IMR-90 (cell line): Measurements from ENCODE around the gene BORA. TPM values are rescaled to one million over a fixed set of nuclear protein-coding genes. Genes with fewer than 3 reads are reported as not detected.

Source experiments
- ATAC-seq: fragments of 200-7000 bp; cut with Tn5 transposase; 2 replicates; pipeline ENCODE4 v1.9.1; 2020; ENCODE audit warnings: low read depth, mild to moderate bottlenecking, moderate library complexity
- BruUV-seq: library from RNA; stranded (reverse); fragments of 400-500 nt; replicated peaks from 2 replicates; lab custom pipeline; 2021; lab: Mats Ljungman, UMichigan
- CTCF ChIA-PET: fragments of 300-600 bp; formaldehyde crosslinking; extraction: SDS; loops from one replicate; lab custom pipeline; 2021; ENCODE audit warnings: antibody characterized with exemption; lab: Yijun Ruan, JAX
- POLR2A ChIA-PET: fragments of 300-600 bp; sonication (Branson Sonifier 250); formaldehyde crosslinking; loops from one replicate; lab custom pipeline; 2022; ENCODE audit warnings: antibody characterized with exemption; ENCODE audit not compliant: unreplicated experiment; lab: Charles Lee
- DNase-seq: peaks from one replicate; pipeline ENCODE4 v3.0.0; 2013
- H2AFZ ChIP-seq: replicated peaks from 2 replicates; pipeline ENCODE3; 2013; ENCODE audit warnings: low read length, mild to moderate bottlenecking; ENCODE audit not compliant: poor library complexity
- H2AK5ac ChIP-seq: 2 replicates; pipeline ENCODE4 v1.6.1; 2013; ENCODE audit warnings: low read depth, low read length, inconsistent platforms
- H2AK9ac ChIP-seq: replicated peaks from 2 replicates; pipeline ENCODE3; 2013; ENCODE audit warnings: mild to moderate bottlenecking, low read depth, low read length, moderate library complexity; ENCODE audit not compliant: poor library complexity
- H2BK120ac ChIP-seq: 2 replicates; pipeline ENCODE4 v1.6.1; 2013; ENCODE audit warnings: low read depth, low read length, inconsistent platforms
- H2BK15ac ChIP-seq: 3 replicates; pipeline ENCODE4 v1.6.1; 2013; ENCODE audit warnings: low read depth, low read length, inconsistent platforms
- H2BK20ac ChIP-seq: 2 replicates; pipeline ENCODE4 v1.6.1; 2013; ENCODE audit warnings: low read depth, mild to moderate bottlenecking, inconsistent platforms, low read length, moderate library complexity
- H2BK5ac ChIP-seq: 2 replicates; pipeline ENCODE4 v1.6.1; 2013; ENCODE audit warnings: mild to moderate bottlenecking, low read depth, low read length, inconsistent platforms; ENCODE audit not compliant: poor library complexity, severe bottlenecking
- H3K14ac ChIP-seq: replicated peaks from 2 replicates; pipeline ENCODE4 v1.6.1; 2013; ENCODE audit warnings: low read depth, low read length, inconsistent platforms
- H3K18ac ChIP-seq: 2 replicates; pipeline ENCODE4 v1.6.1; 2013; ENCODE audit warnings: low read depth, low read length, control low read depth
- H3K23ac ChIP-seq: 2 replicates; pipeline ENCODE4 v1.6.1; 2013; ENCODE audit warnings: low read depth, low read length, inconsistent platforms
- H3K27ac ChIP-seq: 2 replicates; pipeline ENCODE4 v1.5.1; 2013; ENCODE audit warnings: mild to moderate bottlenecking, control low read depth, low read length; ENCODE audit not compliant: insufficient read depth
- H3K27me3 ChIP-seq: 2 replicates; pipeline ENCODE4 v1.6.1; 2013; ENCODE audit warnings: low read length; ENCODE audit not compliant: control insufficient read depth, insufficient read depth
- H3K36me3 ChIP-seq: 2 replicates; pipeline ENCODE4 v1.6.1; 2013; ENCODE audit warnings: low read length, mixed read lengths; ENCODE audit not compliant: control insufficient read depth, insufficient read depth
- H3K4ac ChIP-seq: 2 replicates; pipeline ENCODE4 v1.6.1; 2013; ENCODE audit warnings: low read depth, low read length, inconsistent platforms
- H3K4me1 ChIP-seq: 2 replicates; pipeline ENCODE4 v1.6.1; 2013; ENCODE audit warnings: low read length, mixed read lengths; ENCODE audit not compliant: control insufficient read depth, insufficient read depth
- H3K4me2 ChIP-seq: 2 replicates; pipeline ENCODE4 v1.6.1; 2013; ENCODE audit warnings: low read depth, mild to moderate bottlenecking, control low read depth, low read length, moderate library complexity
- H3K4me3 ChIP-seq: 2 replicates; pipeline ENCODE4 v1.5.1; 2013; ENCODE audit warnings: low read depth, mild to moderate bottlenecking, control low read depth, low read length, moderate library complexity; ENCODE audit not compliant: insufficient read depth
- H3K56ac ChIP-seq: 2 replicates; pipeline ENCODE4 v1.6.1; 2013; ENCODE audit warnings: low read length, inconsistent platforms; ENCODE audit not compliant: insufficient read depth; ENCODE audit errors: extremely low read depth
- H3K79me1 ChIP-seq, 2 experiments: 2 replicates each; pipeline ENCODE4 v1.6.1; 2013; ENCODE audit warnings: low read length in 2 of 2, inconsistent platforms in 1 of 2, low read depth in 1 of 2
- H3K9ac ChIP-seq: 2 replicates; pipeline ENCODE4 v1.6.1; 2013; ENCODE audit warnings: low read depth, low read length, control low read depth
- H3K9me1 ChIP-seq: 2 replicates; pipeline ENCODE4 v1.6.1; 2013; ENCODE audit warnings: low read length, inconsistent platforms; ENCODE audit not compliant: insufficient read depth
- H3K9me3 ChIP-seq: 2 replicates; pipeline ENCODE4 v1.6.1; 2013; ENCODE audit warnings: low read length; ENCODE audit not compliant: control insufficient read depth, insufficient read depth
- H4K20me1 ChIP-seq: 2 replicates; pipeline ENCODE4 v1.6.1; 2013; ENCODE audit warnings: low read length, inconsistent platforms; ENCODE audit not compliant: insufficient read depth
- H4K5ac ChIP-seq: 2 replicates; pipeline ENCODE4 v1.6.1; 2013; ENCODE audit warnings: mild to moderate bottlenecking, low read depth, low read length, control low read depth
- H4K8ac ChIP-seq, 2 experiments: 2 replicates each; pipeline ENCODE4 v1.6.1; 2013; ENCODE audit warnings: low read depth in 2 of 2, low read length in 2 of 2, control low read depth in 1 of 2, inconsistent platforms in 1 of 2
- H4K91ac ChIP-seq: 2 replicates; pipeline ENCODE4 v1.6.1; 2013; ENCODE audit warnings: low read depth, low read length, inconsistent platforms; ENCODE audit not compliant: insufficient read depth
- BHLHE40 ChIP-seq: fragments of 150-350 bp; IDR thresholded peaks from 2 replicates; pipeline ENCODE4 v1.6.1; 2016; ENCODE audit warnings: mild to moderate bottlenecking, low read depth, low read length
- MAFK ChIP-seq: IDR thresholded peaks from 2 replicates; pipeline ENCODE4 v1.6.1; 2012; ENCODE audit warnings: low read depth, low read length, improper control_type of control experiment
- MAZ ChIP-seq: IDR thresholded peaks from 2 replicates; pipeline ENCODE4 v1.6.1; 2012; ENCODE audit warnings: low read depth, mild to moderate bottlenecking, low read length, improper control_type of control experiment, moderate library complexity, borderline replicate concordance
- MXI1 ChIP-seq: IDR thresholded peaks from 2 replicates; pipeline ENCODE4 v1.6.1; 2012; ENCODE audit warnings: low read depth, mild to moderate bottlenecking, low read length, moderate library complexity, borderline replicate concordance
- POLR2A ChIP-seq: IDR thresholded peaks from 2 replicates; pipeline ENCODE4 v1.6.1; 2012; ENCODE audit warnings: mild to moderate bottlenecking, low read depth, low read length
- RCOR1 ChIP-seq: IDR thresholded peaks from 2 replicates; pipeline ENCODE4 v1.6.1; 2012; ENCODE audit warnings: mild to moderate bottlenecking, low read length, improper control_type of control experiment; ENCODE audit not compliant: insufficient replicate concordance
- SMC3 ChIP-seq: fragments of 150-350 bp; IDR thresholded peaks from 2 replicates; pipeline ENCODE4 v1.6.1; 2016; ENCODE audit warnings: low read depth, mild to moderate bottlenecking, antibody characterized with exemption, low read length, moderate library complexity
- WGBS, 2 experiments: methylation state at CpG; one replicate each; pipeline versions ENCODE4 v1.1.5 to v1.1.7; 2013; ENCODE audit warnings: missing lambda C conversion rate in 2 of 2; ENCODE audit not compliant: insufficient read length in 1 of 2; ENCODE audit errors: extremely low coverage in 2 of 2; 5-methylcytosine and 5-hydroxymethylcytosine counted together
- dilution Hi-C: fragments of 300-500 bp; cut with HindIII; formaldehyde crosslinking; loops from one replicate; pipeline ENCODE4 v1.14.3; 2018; ENCODE audit warnings: low sequenced_read_pairs; ENCODE audit not compliant: unreplicated experiment
- in situ Hi-C: fragments of 300-500 bp; cut with MboI; formaldehyde crosslinking; loops from 3 replicates; pipeline ENCODE4 v1.14.3; 2019; ENCODE audit warnings: low sequenced_read_pairs, inconsistent platforms, mixed read lengths
- intact Hi-C: fragments of 100-400 bp; cut with micrococcal nuclease; formaldehyde crosslinking; loops from 2 replicates; pipeline ENCODE4 v1.10.0; 2022
- polyA plus RNA-seq, 3 experiments: library from polyadenylated mRNA; depleted of rRNA; stranded (reverse); fragments of >200 nt; gene quantifications; 2 replicates each; pipeline ENCODE4 v1.2.3, GENCODE V29; 2012; ENCODE audit warnings: low replicate concordance in 1 of 3
- total RNA-seq: library from RNA; depleted of rRNA; stranded (reverse); fragments of >200 nt; gene quantifications from 2 replicates; pipeline ENCODE4 v1.2.3, GENCODE V29; 2012

BORA gene
- total and polyA plus RNA-seq, 2 of the 4 experiments (the other 2 are of a cell fraction): 4.0 to 12.2 TPM

GRCh38 chr13:72792640-72793039 lies 64.9 kb downstream of the BORA start:
- Histone ChIP-seq H2AFZ (no peak overlapping the region), H3K9me1 (no peaks in the 10 kb centered on the region; the same call in 1 of the 2 replicates), H2BK5ac (no peak overlapping the region), H3K9me3 (no peaks in the 10 kb centered on the region), H2AK9ac (no peak overlapping the region), H2AK5ac (no peak overlapping the region), H3K23ac (no peak overlapping the region), H3K4me1 (no peaks in the 10 kb centered on the region), H3K79me1 (peaks cover 14 to 21% of the 10 kb centered on the region in 2 experiments; a peak in 3 of 4 replicates), H3K56ac (no peak overlapping the region), H3K36me3 (peaks cover 15% of the 10 kb centered on the region), H3K18ac (no peak overlapping the region), H3K4me3 (no peak overlapping the region), H3K4ac (no peak overlapping the region), H4K5ac (no peak overlapping the region), H4K91ac (no peak overlapping the region), H3K9ac (no peak overlapping the region), H3K14ac (no peak overlapping the region), H3K27me3 (no peaks in the 10 kb centered on the region), H3K27ac (no peak overlapping the region), H3K4me2 (no peak overlapping the region), H2BK120ac (no peak overlapping the region), H4K20me1 (no peaks in the 10 kb centered on the region), H2BK15ac (no peak overlapping the region), H2BK20ac (no peak overlapping the region), H4K8ac (no peak overlapping the region)
- intact Hi-C loops: no loop called here
- ChIA-PET POLR2A (no interaction called here), CTCF (no interaction called here)
- TF ChIP-seq SMC3 (no peak), MAZ (no peak), BHLHE40 (no peak), RCOR1 (no peak), MAFK (no peak), POLR2A (no peak), MXI1 (no peak)
- no TSS peak for BruUV-seq
- dilution Hi-C loops: no loop called here
- DNase-seq (no peak), ATAC-seq (no peak)
- no CpG with 5 or more reads among the region's 2 CpGs for WGBS, 2 experiments
- in situ Hi-C loops: no loop called here
